Bone marrow (tissue), 2 donors: Measurements from ENCODE around the gene CXCR4.
"Not testable (repeated sequence)": the region's sequence is repeated elsewhere in the genome, so short reads cannot be mapped to it uniquely, and the experiment has no call there.

ENCODE experiments used
- DNase-seq, 2 donors: peaks; one replicate each; lab custom pipeline; 2025; lab: John Stamatoyannopoulos, UW

Gene CXCR4

GRCh38 chr2:136115183-136115761, 2.7 kb downstream of the CXCR4 start:
- DNase-seq, result no peak

- DNase-seq, result no peak
Measured at GRCh38 chr2:136114382-136114781, 3.6 kb downstream of the CXCR4 start.

- no peak for DNase-seq
Measured at GRCh38 chr2:136113209-136113971, 4.6 kb downstream of the CXCR4 start.

GRCh38 chr2:136112317-136113208, 5.4 kb downstream of the CXCR4 start:
- no peak for DNase-seq

- no peak for DNase-seq
Measured at GRCh38 chr2:136111711-136112110, 6.2 kb downstream of the CXCR4 start.

GRCh38 chr2:136110526-136110925, 7.4 kb downstream of the CXCR4 start:
- peak in 1 of 2 donors; percentile 23 for DNase-seq

GRCh38 chr2:136108463-136108862, 9.5 kb downstream of the CXCR4 start:
- no peak for DNase-seq

GRCh38 chr2:136107051-136108033, 10.6 kb downstream of the CXCR4 start:
- DNase-seq, result no peak

GRCh38 chr2:136106505-136106904, 11.4 kb downstream of the CXCR4 start:
- DNase-seq, result no peak

- no peak for DNase-seq
Measured at GRCh38 chr2:136104977-136105376, 13.0 kb downstream of the CXCR4 start.

- no peak for DNase-seq
Measured at GRCh38 chr2:136101042-136101441, 16.9 kb downstream of the CXCR4 start.

GRCh38 chr2:136098441-136098840, 19.5 kb downstream of the CXCR4 start:
- no peak for DNase-seq

GRCh38 chr2:136093583-136093982, 24.4 kb downstream of the CXCR4 start:
- no peak for DNase-seq

- no peak for DNase-seq
Measured at GRCh38 chr2:136091899-136092298, 26.1 kb downstream of the CXCR4 start.

- not testable (repeated sequence) for DNase-seq
Measured at GRCh38 chr2:136087901-136088460, 30.0 kb downstream of the CXCR4 start.

- no peak for DNase-seq
Measured at GRCh38 chr2:136086253-136087016, 31.5 kb downstream of the CXCR4 start.

- DNase-seq, result no peak
Measured at GRCh38 chr2:136085453-136086209, 32.3 kb downstream of the CXCR4 start.

- no peak for DNase-seq
Measured at GRCh38 chr2:136081582-136082210, 36.3 kb downstream of the CXCR4 start.

- DNase-seq, result no peak
Measured at GRCh38 chr2:136080114-136080513, 37.8 kb downstream of the CXCR4 start.
